SK-N-MC (cell line): ENCODE measurements around the gene SON.
"Not testable (repeated sequence)": the region's sequence is repeated elsewhere in the genome, so short reads cannot be mapped to it uniquely, and the experiment has no call there.

Experiments
- EZH2 ChIP-seq: fragments of 200-600 bp; sonication (generic); IDR thresholded peaks from one replicate; pipeline ENCODE4 v1.6.1; 2017; ENCODE audit warnings: antibody characterized with exemption
- FOXP2 ChIP-seq: optimal IDR thresholded peaks from 2 replicates; pipeline ENCODE3; 2011; ENCODE audit warnings: mild to moderate bottlenecking, moderate library complexity; ENCODE audit not compliant: insufficient read depth; ENCODE audit errors: extremely low read length, control extremely low read depth
- POLR2AphosphoS5 ChIP-seq: IDR thresholded peaks from 2 replicates; pipeline ENCODE4 v1.6.1; 2012; ENCODE audit warnings: mild to moderate bottlenecking, low read depth, low read length, borderline replicate concordance

DNA sequence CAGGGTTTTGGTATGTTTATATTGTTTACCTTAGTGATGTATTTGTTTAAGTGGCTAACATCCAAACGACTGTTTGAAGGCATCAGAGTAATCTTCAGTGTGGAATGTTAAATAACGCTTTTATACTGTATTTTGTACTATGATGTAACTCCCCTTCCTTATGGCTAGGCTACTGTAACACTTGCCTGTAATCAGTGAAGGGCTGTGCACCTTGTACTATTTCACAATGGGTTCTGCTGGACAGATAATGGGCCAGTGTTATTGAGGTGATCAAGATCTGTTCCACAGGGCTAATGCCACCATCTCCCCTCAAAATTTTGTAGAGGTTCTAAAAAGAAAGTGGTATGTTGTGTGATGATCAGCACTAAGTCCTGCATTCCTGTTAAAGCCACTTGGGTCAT lies 33.9 kb downstream of the SON start:
- TF ChIP-seq EZH2, POLR2AphosphoS5, FOXP2: not testable (repeated sequence)
